CD4-positive, alpha-beta T cell treated with Interferon gamma for 1 hour (primary cell): ENCODE measurements around the gene CEP170B.
A peak's percentile ranks its signal among the peaks of the same experiment; 100 is the strongest.
"Not testable (repeated sequence)": the region's sequence is repeated elsewhere in the genome, so short reads cannot be mapped to it uniquely, and the experiment has no call there.

Experiments
- DNase-seq: peaks from one replicate; pipeline ENCODE4 v3.0.0-alpha.2; 2020

The CEP170B gene

DNA sequence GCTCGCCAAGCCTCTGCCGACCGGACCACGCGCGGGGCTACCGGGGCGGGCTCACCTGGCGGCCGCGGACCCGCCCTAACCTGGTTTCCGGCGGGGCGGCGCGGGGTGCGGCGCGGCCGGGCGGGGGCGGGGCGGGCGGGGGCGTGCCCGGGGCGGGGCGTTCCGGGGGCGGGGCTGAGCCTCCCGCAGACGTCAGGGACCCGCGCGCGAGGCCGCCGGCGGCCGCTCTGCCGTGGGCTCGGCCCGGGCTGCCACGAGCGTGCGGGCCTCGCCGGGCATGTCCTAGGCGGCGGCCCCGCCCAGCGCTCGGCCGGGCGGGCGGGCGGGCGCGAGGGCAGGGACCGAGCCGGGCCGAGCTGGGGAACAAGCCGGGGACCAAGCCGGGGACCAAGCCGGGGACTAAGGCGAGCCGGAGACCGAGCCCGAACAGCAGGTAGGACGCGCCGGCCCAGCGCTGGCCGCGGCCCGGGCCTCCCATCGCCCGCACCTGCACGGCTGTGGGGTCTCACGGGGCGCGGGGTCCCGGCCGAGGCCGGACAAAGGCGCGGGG, at the start of gene CEP170B:
Gene CEP170B (plus strand): TSS at position 188 of the 550 bp plus-strand sequence. CDS start 3,183 bp downstream, outside the sequence.
- DNase-seq = peak; percentile 28

DNA sequence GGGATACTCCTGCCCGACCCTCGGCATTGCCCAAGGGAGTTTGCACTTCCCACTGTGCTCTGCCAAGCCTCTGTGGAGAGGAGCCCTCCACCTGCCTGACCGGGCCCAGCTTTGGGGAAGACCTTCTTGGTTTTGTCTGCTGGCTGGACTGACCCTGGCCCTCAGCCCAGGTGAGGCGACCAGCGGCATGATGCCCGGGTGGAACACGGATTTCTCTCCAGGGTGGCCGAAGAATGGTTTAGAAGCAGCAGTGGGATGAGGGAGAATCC, 48.5 kb upstream of the CEP170B start:
- no peak for DNase-seq

DNA sequence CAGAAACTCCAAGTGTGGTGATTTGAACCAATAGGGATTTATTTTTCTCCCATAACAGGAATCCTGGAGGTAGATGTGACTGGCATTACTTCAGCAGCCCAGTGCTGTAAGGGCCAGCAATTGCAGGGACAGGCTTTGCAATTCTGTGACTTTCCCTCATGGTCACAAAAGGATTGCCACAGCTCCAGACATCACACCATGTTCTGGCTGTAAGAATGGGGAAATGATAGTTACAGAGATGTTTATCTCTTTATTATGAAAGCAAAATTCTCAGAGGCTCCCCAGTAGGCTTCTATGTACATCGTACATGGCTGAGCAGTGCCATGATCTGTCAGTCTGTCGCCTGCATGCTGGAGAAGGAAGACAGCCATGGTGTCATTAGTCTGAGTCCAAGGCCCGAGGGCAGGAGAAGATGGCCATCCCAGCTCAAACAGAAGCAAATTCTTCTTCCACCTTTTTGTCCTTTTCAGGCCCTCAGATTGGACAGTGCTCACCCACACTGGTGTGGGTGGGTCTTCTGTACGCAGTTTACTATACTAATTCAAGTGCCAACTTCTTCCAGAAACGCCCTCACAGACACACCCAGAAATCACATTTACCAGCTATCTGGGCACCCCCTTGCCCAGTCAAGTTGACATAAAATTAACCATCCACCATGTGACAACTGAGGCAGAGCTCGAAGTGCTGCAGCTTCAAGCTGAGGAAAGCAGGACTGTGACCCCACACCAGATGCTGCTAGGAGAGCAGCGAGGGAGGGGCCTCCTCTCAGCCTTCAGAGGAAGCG, 46.9 kb upstream of the CEP170B start:
- no peak for DNase-seq

DNA sequence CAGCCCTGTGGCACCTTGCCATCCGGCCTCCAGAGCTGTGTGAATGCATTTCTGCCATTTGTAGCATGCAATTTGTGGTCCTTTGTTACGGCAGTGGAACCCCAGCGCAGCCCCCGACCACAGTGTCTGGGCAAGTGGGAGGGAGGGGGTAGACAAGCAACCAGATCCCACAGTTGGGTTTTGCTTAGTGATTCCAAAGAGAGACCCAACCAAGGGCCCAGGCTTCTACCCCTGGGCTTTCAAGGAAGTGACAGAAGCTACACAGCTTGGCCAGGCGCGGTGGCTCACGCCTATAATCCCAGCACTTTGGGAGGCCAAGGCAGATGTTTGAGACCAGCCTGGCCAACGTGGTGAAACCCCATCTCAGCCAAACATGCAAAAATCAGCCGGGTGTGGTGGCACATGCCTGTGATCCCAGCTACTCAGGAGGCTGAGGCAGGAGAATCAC, 46.3 kb upstream of the CEP170B start:
- DNase-seq = no peak

DNA sequence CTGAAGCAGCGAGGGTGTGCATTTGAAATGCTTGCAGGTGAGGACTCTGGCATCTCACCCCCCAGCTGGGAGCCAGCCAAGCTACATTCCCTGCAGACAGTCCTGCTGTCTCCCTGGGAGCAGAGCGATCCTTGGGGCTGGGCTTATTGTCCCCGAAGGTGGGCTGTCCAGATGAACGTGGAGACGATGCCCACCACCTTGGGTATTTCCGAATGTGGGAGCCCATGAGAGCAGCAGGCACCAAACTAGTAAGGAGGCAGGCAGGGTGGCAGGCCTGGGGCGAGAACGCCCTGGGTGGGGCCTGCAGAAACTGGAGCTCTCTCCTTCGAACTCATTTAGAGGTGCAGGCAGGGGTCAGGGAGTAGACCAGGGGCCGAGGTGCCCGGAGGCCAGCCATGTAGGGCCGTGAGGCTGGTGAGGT, 45.7 kb upstream of the CEP170B start:
- DNase-seq = no peak

DNA sequence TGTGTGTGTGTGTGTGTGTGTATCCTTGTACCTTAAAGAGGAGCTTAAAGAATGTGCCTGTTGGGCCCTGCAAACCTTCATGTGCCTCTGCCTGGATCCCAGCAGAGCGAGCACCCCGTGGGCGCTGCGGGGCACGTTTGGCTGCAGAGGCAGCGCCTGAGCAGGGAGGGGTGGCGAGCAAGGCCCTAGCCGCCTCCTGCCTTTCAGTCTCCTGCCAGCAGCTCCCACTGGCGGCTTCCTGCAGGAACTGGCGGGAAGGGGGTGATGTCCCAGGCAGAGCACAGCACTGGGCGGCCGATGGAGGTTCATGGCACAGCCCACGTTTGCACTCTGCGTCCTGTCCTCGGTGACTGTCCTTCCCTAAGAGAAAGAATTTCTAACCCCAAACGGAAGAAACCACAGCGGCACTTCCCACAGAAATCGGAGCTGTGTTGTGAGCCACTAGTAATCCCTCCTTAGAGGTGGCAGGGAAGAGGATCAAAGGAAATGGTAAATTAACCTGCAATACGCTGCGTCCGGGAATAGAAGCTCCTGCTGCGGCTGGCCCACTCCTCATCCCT, 44.3 kb upstream of the CEP170B start:
- no peak for DNase-seq

DNA sequence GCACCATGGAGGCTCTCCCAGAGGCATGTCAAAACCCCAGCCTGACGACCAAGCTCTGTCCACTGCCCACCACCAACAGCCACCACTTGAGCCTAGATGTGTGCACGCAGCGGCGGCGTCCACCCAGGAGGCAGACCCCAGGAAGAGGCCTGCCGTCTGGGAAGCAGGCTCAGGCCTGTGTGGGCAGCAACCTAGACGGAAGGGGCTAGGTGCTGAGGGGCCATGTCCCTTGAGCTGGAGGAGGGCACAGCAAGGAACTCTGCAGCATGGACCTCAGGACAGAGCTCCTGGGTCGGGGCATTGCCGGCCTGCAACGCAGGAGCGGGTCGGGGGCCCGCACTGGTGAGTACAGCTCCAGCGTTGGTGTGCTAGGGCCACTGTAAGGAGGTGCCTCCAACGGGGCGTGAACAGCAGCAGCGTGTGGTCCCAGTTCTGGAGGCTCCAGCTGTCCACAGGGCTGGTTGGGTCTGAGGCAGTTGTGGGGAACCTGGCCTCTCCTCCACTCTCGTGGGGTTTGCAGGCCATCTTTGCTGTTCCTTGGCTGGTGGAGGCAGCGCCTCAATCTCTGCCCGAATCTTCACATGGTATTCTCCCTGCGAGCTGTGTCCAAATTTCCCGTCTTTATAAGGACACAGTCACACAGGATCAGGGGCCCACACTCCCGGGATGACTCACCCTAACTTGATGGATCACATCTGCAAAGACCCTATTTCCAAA, 43.7 kb upstream of the CEP170B start:
- DNase-seq = no peak

DNA sequence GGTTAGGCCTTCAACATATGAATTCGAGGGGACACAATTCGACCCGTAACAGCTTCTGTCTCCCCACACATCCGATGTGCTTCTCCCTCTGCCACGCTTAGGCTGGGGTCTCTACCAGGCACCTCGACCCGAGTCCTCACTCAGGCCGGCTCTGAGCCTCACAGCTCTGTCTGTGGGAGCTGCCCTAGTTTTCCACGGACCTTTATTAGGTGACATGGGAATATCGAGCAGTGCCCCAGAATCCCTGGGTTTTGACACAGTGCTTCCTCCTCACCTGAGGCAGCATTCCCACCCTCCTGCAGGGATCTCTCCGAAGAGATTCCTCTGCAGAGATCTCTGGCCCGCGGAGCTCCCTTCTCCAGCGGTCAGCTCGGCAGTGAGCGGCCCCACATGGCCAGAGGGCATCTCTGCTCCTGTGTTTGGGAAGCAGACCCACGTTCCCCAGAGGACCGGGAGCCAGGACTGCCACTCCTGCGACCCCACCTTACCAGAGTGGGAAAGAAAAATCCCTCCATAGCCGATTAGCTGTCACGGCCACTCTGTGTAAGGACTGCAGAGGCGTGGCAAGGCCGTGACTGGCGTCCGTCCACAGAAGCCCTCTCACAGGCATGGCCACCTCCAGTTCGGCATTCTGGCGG, 43.0 kb upstream of the CEP170B start:
- no peak for DNase-seq

DNA sequence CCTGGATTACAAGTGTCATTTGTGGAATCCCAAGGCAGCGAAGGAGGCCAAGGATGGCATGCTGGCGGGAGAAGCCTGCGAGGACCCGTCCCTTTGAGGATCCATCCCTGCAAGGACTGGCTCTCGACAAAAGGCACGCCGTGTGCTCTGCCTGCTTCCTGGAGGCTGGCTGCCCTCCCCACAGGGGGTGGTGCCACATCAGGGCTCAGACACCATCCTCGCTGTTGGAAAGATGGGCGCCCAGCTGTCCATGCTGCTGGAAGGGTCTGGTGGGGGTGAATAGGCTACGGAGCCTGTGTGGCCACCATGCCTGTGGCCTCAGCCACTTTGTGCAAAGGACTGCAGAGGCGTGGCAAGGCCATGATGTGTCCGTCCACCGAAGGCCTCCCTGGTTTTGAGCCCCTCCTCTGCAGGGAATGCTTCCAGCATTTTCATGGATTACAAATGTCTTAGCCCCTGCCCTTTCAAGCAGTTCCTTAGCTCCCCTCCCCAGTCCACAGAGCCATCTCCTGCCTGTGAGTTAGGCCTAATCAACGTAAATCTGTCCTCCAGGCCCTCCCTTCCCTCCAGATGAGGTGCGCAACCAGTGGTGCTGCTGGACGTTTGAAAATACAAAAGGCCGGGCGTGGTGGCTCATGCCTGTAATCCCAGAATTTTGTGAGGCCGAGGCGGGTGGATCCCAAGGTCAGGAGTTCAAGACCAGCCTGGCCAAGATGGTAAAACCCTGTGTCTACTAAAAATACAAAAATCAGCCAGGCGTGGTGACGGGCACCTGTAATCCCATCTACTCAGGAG, 42.0 kb upstream of the CEP170B start:
- no peak for DNase-seq

DNA sequence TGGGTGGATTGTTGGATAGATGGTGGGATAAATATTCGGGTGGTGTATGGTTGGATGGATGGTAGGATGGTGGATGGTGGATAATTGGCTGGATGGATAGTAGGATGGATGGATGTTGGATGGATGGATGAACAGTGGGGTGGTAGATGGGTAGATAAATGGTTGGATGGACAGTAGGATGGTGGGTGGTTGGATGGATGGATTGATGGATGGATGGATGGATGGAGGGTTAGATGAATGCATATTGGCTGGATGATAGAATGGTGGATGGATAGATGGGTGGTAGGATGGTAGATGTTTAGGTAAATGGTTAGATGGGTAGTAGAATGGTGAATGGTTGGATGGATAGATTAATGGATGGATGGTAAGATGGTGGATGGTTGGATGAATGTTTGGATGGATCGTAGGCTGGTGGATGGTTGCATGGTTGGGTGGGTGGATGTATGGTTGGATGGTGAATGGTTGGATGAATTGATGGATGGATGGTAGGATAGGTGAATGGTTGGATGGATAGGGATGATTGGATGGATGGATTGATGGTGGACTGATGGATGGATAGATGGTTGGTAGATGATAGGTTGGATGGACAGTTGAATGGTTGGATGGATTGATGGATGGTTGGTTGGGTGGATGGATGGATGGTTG, 40.6 kb upstream of the CEP170B start:
- DNase-seq = no peak

DNA sequence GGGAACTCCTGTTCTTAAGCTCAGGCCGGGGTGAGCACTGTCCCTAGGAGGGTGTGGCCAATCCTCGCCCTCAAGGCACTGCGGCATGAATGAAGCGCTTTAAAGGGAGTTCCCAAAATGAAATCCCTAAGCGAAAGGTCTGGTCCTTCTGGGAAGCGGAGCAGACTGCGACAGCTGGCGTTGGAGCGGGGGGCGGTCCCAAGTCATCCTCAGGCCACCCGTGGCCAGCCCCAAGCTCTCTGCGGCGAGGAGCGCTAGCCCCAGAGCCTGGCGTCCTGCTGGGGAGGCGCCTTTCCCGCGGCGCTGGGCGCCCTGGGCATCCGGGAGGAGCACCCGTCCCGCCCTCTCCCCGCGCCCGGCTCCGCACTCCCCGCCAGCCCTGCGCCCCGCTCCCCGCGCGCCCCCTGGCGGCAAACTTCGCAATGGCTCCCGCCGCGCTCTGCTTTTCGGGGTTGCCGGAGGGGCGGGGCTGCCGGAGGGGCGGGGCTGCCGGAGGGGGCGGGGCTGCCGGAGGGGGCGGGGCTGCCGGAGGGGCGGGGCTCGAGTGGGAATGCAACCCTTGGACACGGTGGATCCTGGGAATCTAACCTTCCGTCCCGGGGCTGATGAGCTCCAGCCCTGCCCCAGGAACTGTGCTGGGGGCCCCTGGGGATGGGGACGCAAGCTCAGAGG, 38.7 kb upstream of the CEP170B start:
- peak; percentile 86 for DNase-seq

DNA sequence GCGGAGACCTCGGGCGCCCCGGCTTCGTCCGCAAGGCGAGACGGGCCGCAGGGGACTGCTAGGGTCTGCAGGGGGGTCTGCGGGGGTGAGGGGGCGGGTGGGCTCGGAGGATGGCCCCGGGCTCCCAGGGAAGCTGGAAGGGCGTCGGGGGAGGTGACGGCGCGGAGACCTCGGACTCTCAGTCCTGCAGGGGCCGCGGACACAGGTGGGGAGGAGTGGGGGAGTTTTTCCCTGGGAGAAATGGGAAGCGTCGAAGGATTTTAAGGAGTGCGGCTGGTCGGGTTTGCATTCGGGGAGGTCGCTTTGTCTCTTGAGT, 38.2 kb upstream of the CEP170B start:
- DNase-seq = no peak

DNA sequence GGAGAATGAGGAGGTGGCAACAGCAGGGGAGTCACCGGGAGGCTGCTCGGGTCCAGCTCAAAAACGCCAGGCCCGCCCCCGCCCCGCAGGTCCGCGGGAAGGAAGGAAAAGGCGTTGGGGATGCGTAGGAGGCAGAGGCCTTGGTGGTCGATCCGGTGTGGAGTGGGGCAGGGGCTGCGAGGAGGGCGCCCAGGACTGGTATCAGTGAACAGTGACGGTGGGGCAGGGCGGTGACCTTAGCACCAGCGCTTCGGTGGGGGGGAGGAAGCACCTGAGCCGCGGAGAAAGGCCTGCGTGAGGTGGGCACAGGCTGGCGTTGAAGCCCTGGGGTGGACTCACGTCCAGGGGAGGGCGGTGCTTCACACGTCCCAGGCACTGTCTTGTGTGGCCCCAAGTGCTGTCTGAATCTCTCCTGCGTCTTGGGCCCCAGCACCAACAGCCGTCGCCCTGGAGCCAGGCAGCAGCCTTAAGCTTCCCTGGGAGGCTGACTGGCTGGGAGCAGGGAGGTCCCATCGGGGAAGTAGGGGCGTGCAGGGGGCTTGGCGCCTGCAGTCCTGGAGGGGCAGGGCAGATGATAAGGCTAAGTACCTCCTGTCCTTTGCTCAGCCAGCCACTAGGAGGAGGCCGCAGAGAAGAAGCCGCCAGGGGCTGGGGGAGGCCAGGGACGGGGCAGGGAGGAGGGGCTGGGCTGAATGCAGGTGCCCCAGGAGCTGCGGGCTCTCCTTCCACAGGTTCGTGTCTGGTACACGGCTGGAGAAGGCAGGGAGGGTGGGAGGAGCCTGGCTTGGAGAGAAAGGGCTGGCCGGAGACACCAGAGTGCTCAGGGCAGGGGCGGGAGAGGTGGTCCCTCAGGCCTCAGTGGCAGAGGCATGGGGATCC, 37.7 kb upstream of the CEP170B start:
- peak; percentile 63 for DNase-seq

DNA sequence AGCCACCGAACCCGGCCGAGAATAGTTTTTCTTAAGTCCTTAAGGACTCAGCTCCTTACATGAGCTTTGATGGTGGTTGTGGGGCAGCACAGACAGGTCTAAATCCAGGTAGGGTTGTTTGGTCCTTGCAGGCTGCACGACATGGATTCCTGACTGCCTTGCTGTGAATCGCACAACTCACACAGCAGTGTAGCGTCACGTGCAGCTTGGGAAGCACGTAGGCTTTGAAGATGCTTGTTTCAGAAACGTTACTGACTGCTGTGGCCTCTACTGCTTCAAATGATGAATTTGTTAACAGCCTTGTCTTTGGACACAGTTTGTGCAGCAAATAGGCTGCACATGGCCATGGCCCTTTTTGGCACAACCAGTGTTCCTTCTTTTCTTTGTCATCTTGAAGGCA, 34.3 kb upstream of the CEP170B start:
- no peak for DNase-seq

DNA sequence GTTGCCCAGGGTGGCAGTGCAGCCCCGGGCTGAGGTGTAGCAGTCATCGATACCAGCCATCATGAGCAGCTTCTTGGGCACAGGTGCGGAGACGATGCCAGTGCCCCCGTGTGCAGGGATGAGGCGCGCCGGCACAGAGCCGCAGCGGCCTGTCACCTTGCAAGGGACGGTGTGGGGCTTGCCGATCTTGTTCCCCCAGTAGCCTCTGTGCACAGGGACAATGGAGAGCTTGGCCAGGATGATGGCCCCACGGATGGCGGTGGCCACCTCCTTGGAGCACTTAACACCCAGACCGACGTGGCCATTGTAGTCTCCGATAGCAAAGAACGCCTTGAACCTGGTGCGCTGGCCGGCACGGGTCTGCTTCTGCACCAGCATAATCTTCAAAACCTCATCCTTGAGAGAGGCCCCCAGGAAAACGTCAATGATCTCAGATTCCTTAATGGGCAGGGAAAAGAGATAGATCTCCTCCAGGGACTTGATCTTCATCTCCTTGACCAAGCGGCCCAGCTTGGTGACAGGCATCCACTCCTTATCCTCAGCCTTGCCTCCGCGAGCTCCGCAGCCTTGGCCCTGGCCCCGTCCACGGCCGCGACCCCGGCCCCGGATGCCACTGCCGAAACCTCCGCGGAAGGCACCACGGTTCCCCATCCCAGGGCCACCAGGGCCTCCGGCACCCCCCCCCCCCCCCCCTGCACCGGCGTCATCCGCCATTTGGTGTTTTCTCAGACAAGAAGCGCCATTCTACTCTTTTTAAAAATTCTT, 28.7 kb upstream of the CEP170B start:
- DNase-seq = not testable (repeated sequence)

DNA sequence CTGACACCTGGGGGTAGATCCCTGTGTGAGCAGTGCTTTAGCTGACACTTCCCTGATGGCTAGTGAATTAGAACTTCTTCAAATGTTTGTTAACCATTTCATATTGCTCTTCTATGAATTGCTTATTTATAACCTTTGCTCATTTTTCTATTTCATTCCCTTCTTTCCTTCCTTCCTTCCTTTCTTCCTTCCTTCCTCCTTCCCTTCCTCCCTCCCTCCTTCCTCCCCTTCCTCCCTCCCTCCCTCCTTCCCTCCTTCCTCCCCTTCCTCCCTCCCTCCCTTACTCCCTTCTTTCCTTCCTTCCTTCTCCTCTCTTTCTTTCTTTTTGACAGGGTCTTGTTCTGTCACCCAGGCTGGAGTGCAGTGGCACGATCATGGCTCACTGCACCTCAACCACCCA, 23.3 kb upstream of the CEP170B start:
- no peak for DNase-seq

DNA sequence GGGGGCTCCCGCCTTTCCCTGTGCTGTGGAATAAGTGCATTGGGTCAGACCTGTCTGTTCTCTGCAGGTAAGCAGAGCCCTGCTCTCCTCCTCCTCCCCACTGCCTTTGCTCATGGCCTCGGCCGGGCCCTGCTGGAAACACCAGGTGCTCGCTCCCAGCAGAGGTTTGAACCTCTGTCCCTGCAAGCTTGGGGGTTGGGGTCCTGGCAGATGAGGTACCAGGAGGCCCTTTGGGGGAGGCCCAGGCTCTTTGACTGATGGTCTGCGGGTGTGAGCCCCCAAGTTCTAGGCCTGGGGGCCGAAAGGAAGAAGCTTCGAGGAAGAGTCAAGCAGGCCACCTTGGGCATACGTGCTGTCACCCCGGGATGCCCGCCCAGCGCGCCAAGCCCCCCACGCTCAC, 22.1 kb upstream of the CEP170B start:
- no peak for DNase-seq

DNA sequence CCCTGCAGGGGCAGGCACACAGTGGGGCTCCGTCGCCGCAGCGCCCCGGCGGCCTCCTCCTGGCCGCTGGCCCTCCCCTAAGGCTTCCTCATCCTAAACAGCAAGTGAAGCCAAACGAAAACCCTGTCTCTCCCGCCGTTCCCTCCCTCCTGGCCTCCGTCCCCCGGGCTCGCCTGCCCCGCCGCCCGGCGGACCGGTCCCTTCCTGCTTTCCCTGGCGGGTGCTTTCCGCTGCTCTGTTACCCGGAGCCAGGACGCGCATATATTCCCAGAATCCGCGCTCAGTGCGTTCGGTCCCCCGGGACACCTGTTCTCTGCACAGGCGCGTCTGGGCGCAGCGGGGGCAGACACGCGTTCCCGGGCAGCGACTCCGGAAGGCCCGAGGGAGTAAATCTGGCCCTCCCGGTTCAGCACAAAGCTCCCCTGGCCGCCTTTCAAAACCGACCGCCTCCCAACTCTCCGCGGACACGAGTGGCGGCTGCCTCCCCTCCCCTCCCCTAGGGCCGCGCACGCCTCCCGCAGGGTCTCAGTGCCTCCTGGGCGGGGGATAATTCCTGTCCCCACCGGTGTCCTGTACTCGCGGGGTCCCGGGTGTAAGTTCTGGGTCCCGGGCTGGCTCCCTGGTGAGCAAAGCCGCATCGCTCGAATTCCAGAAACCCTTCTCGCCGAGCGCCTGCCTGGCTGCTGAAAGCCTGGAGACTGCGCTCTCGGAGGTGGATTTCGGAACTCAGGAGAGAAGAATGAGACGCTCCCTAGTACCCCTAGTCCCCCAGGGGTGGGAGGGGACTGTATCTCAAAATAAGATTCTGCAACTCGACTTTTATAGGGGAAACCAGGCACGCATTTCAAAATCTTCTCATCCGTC, 21.4 kb upstream of the CEP170B start:
- no peak for DNase-seq
